ENCODE data around the gene ARHGAP30.

Gene ARHGAP30

GRCh38 chr1:161009602-161010211, 60.0 kb downstream of the ARHGAP30 start:
- DNase-seq: no peak

- no peak for DNase-seq
Measured at GRCh38 chr1:161008869-161009510, 60.7 kb downstream of the ARHGAP30 start.

- DNase-seq: no peak
Measured at GRCh38 chr1:161007369-161007768, 62.3 kb downstream of the ARHGAP30 start.

GRCh38 chr1:161006563-161006962, 63.1 kb downstream of the ARHGAP30 start:
- no peak for DNase-seq

- DNase-seq: peak; percentile 67
Measured at GRCh38 chr1:161001525-161001924, 68.2 kb downstream of the ARHGAP30 start.

- no peak for DNase-seq
Measured at GRCh38 chr1:161000736-161001480, 68.8 kb downstream of the ARHGAP30 start.

- DNase-seq: no peak
Measured at GRCh38 chr1:160999376-160999775, 70.3 kb downstream of the ARHGAP30 start.

- DNase-seq: no peak
Measured at GRCh38 chr1:160997323-160998038, 72.2 kb downstream of the ARHGAP30 start.

Measured in NCI-H2029 (cell line).